ENCODE data around the gene GTF3C1.

DNA sequence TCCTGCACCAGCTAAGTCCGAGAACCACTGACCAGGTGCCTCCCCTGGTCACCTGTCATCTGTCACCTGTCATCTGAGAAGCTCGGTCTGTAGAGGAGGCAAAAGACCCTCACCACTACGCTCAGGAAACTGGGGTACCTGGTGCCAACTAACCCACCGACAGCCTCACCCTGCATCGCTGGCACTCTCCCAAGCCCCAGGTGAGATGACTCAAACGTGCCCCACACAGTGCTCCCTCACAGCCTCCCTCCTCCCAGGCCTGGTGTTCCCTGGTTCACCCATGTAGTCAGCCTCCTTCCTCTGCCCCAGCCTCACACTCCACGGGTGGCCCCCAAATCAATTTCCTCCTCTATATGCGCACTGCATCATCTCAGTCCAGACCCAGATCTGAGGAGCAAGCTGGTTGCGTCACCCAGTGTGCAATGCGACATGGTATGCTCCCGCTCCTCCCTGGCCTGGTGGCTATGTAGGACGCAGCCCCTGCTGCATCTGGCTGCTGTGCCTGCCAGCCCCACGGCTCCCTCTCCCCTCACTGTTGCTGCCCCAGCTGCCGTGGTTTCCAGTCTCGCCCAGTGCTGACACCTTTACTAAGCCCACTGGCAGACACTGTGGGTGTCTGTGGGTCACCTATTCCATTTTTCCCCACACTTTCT lies 68.3 kb downstream of the GTF3C1 start:
- no peak for TF ChIP-seq EZH2 (optimal IDR thresholded peaks at IDR 0.05; ENCODE audit: low read depth, low read length)
- TF ChIP-seq, protein P1, sequence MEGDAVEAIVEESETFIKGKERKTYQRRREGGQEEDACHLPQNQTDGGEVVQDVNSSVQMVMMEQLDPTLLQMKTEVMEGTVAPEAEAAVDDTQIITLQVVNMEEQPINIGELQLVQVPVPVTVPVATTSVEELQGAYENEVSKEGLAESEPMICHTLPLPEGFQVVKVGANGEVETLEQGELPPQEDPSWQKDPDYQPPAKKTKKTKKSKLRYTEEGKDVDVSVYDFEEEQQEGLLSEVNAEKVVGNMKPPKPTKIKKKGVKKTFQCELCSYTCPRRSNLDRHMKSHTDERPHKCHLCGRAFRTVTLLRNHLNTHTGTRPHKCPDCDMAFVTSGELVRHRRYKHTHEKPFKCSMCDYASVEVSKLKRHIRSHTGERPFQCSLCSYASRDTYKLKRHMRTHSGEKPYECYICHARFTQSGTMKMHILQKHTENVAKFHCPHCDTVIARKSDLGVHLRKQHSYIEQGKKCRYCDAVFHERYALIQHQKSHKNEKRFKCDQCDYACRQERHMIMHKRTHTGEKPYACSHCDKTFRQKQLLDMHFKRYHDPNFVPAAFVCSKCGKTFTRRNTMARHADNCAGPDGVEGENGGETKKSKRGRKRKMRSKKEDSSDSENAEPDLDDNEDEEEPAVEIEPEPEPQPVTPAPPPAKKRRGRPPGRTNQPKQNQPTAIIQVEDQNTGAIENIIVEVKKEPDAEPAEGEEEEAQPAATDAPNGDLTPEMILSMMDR (IDR thresholded peaks at IDR 0.05; ENCODE audit: low read length), result no peak

Data from MM.1S (cell line).